Gastroesophageal sphincter (tissue), 3 donors: ENCODE results near the gene MBOAT7.

Experiments used
- CTCF ChIP-seq, 4 experiments: fragments of 200-600 bp in 2 of 4; fragments of 450-650 bp in 2 of 4; sonication (generic) in 1 of 4; IDR thresholded peaks; one replicate each; pipeline ENCODE4 v1.5.1; 2017 to 2019; ENCODE audit warnings: antibody characterized with exemption in 4 of 4, mild to moderate bottlenecking in 2 of 4, moderate library complexity in 2 of 4
- EP300 ChIP-seq: sonication (generic); formaldehyde crosslinking; IDR thresholded peaks from one replicate; pipeline ENCODE4 v1.6.1; 2017; ENCODE audit warnings: antibody characterized with exemption, mild to moderate bottlenecking
- POLR2A ChIP-seq, 2 donors: fragments of 450-650 bp; IDR thresholded peaks; one replicate each; pipeline ENCODE4 v1.6.1; 2017; ENCODE audit warnings: antibody characterized with exemption in 2 of 2, mild to moderate bottlenecking in 2 of 2, moderate library complexity in 1 of 2

- TF ChIP-seq POLR2A (IDR thresholded peaks at IDR 0.05) (no peak), EP300 (no peak), CTCF (IDR thresholded peaks at IDR 0.05) (no peak)
These were observed 24.2 kb downstream of the MBOAT7 start for GRCh38 chr19:54165222-54165621.
